Keratinocyte (primary cell): ENCODE data around the gene ARPC5L.

Source experiments
- CTCF ChIP-seq, 3 experiments: IDR thresholded peaks in 1 of 3; conservative IDR thresholded peaks in 1 of 3; optimal IDR thresholded peaks in 1 of 3; 2 replicates in 2 of 3; 3 replicates in 1 of 3; pipeline versions ENCODE3 to v1.5.1; 2011; ENCODE audit warnings: low read length in 3 of 3, mild to moderate bottlenecking in 3 of 3, moderate library complexity in 2 of 3, control low read depth in 1 of 3, inconsistent platforms in 1 of 3; ENCODE audit not compliant: insufficient read depth in 2 of 3; ENCODE audit errors: extremely low read depth in 1 of 3
- EZH2 ChIP-seq: IDR thresholded peaks from one replicate; pipeline ENCODE4 v1.6.1; 2012; ENCODE audit warnings: inconsistent platforms, mild to moderate bottlenecking, low read length, moderate library complexity

- no peak for TF ChIP-seq CTCF (optimal IDR thresholded peaks at IDR 0.05 in 1 of 3, IDR thresholded peaks at IDR 0.05 in 1 of 3, conservative IDR thresholded peaks at IDR 0.05 in 1 of 3; ENCODE audit: extremely low read depth in 1 of 3, insufficient read depth in 2 of 3, low read length in 3 of 3)
- TF ChIP-seq EZH2, result no peak
Measured at GRCh38 chr9:124886461-124886860, 24.5 kb downstream of the ARPC5L start.
